ENCODE results near the gene ZNF248. TPM values are rescaled to one million over a fixed set of nuclear protein-coding genes. Genes with fewer than 3 reads are reported as not detected.

The ZNF248 gene
- total RNA-seq, 3 donors from 2014 or later (not counting 1 experiment from before 2014, with no cell fraction given): 2.8 to 6.3 (median 5.1) TPM

GRCh38 chr10:37895674-37896073 is 38.3 kb upstream of the ZNF248 start:
- peaks cover 30% of the 10 kb centered on the region for H3K36me3 Mint-ChIP-seq
- TF ChIP-seq CTCF (IDR thresholded peaks at IDR 0.05): no peak
- no peaks in the 10 kb centered on the region for H3K4me1 ChIP-seq (ENCODE audit: control insufficient read depth, insufficient read depth, low read length)
- H3K9me3 Mint-ChIP-seq: peaks cover 9 to 27% of the 10 kb centered on the region in 2 donors
- H3K36me3 ChIP-seq (ENCODE audit: control insufficient read depth, insufficient read depth, low read length): no peaks in the 10 kb centered on the region
- H3K9me3 ChIP-seq (ENCODE audit: control insufficient read depth, insufficient read depth, low read length): peaks cover 6% of the 10 kb centered on the region
- no peaks in the 10 kb centered on the region for H3K27me3 Mint-ChIP-seq (ENCODE audit: low read depth in 2 of 2)
- H3K27ac Mint-ChIP-seq: no peak overlapping the region
- H3K4me1 Mint-ChIP-seq: no peaks in the 10 kb centered on the region
- DNase-seq (no peak), ATAC-seq (no peak)
- no peak overlapping the region for H3K27ac ChIP-seq (ENCODE audit: low read length)
- H3K27me3 ChIP-seq (ENCODE audit: control insufficient read depth, insufficient read depth, low read length): no peaks in the 10 kb centered on the region
- H3K4me3 ChIP-seq (ENCODE audit: low read length): no peak overlapping the region
- no peak overlapping the region for H3K4me3 Mint-ChIP-seq
- WGBS (ENCODE audit: insufficient coverage): 83% methylated on average over 1 of the region's 3 CpGs
- intact Hi-C loops (cut with micrococcal nuclease): no loop called here

- Histone ChIP-seq H3K27ac (ENCODE audit: low read length) (no peak overlapping the region), H3K27me3 (ENCODE audit: control insufficient read depth, insufficient read depth, low read length) (no peaks in the 10 kb centered on the region), H3K4me1 (ENCODE audit: control insufficient read depth, insufficient read depth, low read length) (no peaks in the 10 kb centered on the region), H3K36me3 (ENCODE audit: control insufficient read depth, insufficient read depth, low read length) (no peaks in the 10 kb centered on the region), H3K9me3 (ENCODE audit: control insufficient read depth, insufficient read depth, low read length) (no peaks in the 10 kb centered on the region), H3K4me3 (ENCODE audit: low read length) (no peak overlapping the region)
- H3K36me3 Mint-ChIP-seq: peaks cover 7% of the 10 kb centered on the region
- intact Hi-C loops (cut with micrococcal nuclease): no loop called here
- no peak for TF ChIP-seq CTCF (IDR thresholded peaks at IDR 0.05)
- no peak overlapping the region for H3K4me3 Mint-ChIP-seq
- H3K4me1 Mint-ChIP-seq: no peaks in the 10 kb centered on the region
- H3K27me3 Mint-ChIP-seq (ENCODE audit: low read depth in 2 of 2): no peaks in the 10 kb centered on the region
- no peak for DNase-seq
- no peak overlapping the region for H3K27ac Mint-ChIP-seq
- H3K9me3 Mint-ChIP-seq: peaks cover 11 to 16% of the 10 kb centered on the region in 2 donors
- no peak for ATAC-seq
Measured at GRCh38 chr10:37885850-37886249, 28.4 kb upstream of the ZNF248 start.

- no peaks in the 10 kb centered on the region for H3K9me3 Mint-ChIP-seq
- DNase-seq (no peak), ATAC-seq (no peak)
- H3K9me3 ChIP-seq (ENCODE audit: control insufficient read depth, insufficient read depth, low read length): no peaks in the 10 kb centered on the region
- H3K36me3 ChIP-seq (ENCODE audit: control insufficient read depth, insufficient read depth, low read length): no peaks in the 10 kb centered on the region
- H3K27me3 ChIP-seq (ENCODE audit: control insufficient read depth, insufficient read depth, low read length): no peaks in the 10 kb centered on the region
- H3K27ac ChIP-seq (ENCODE audit: low read length): no peak overlapping the region
- no peak for TF ChIP-seq CTCF (IDR thresholded peaks at IDR 0.05)
- H3K4me3 ChIP-seq (ENCODE audit: low read length): no peak overlapping the region
- H3K4me1 ChIP-seq (ENCODE audit: control insufficient read depth, insufficient read depth, low read length): no peaks in the 10 kb centered on the region
- no peak overlapping the region for H3K27ac Mint-ChIP-seq
- WGBS (ENCODE audit: insufficient coverage): 77% methylated on average over 3 of the region's 4 CpGs
- no peaks in the 10 kb centered on the region for H3K27me3 Mint-ChIP-seq (ENCODE audit: low read depth in 2 of 2)
- no peak overlapping the region for H3K4me3 Mint-ChIP-seq
- intact Hi-C loops (cut with micrococcal nuclease): no loop called here
- no peaks in the 10 kb centered on the region for H3K36me3 Mint-ChIP-seq
- no peaks in the 10 kb centered on the region for H3K4me1 Mint-ChIP-seq
Measured at GRCh38 chr10:37872955-37873354, 15.5 kb upstream of the ZNF248 start.

- H3K9me3 Mint-ChIP-seq: no peaks in the 10 kb centered on the region
- intact Hi-C loops (cut with micrococcal nuclease): no loop called here
- H3K4me1 Mint-ChIP-seq: no peaks in the 10 kb centered on the region
- no peaks in the 10 kb centered on the region for H3K36me3 ChIP-seq (ENCODE audit: control insufficient read depth, insufficient read depth, low read length)
- no peak for TF ChIP-seq CTCF (IDR thresholded peaks at IDR 0.05)
- ATAC-seq (no peak), DNase-seq (no peak)
- H3K36me3 Mint-ChIP-seq: no peaks in the 10 kb centered on the region
- H3K9me3 ChIP-seq (ENCODE audit: control insufficient read depth, insufficient read depth, low read length): no peaks in the 10 kb centered on the region
- no peak overlapping the region for H3K4me3 ChIP-seq (ENCODE audit: low read length)
- no peaks in the 10 kb centered on the region for H3K27me3 ChIP-seq (ENCODE audit: control insufficient read depth, insufficient read depth, low read length)
- H3K4me3 Mint-ChIP-seq: no peak overlapping the region
- 87% methylated on average over 5 of the region's 5 CpGs for WGBS (ENCODE audit: insufficient coverage)
- no peak overlapping the region for H3K27ac Mint-ChIP-seq
- no peaks in the 10 kb centered on the region for H3K27me3 Mint-ChIP-seq (ENCODE audit: low read depth in 2 of 2)
- H3K27ac ChIP-seq (ENCODE audit: low read length): no peak overlapping the region
- no peaks in the 10 kb centered on the region for H3K4me1 ChIP-seq (ENCODE audit: control insufficient read depth, insufficient read depth, low read length)
Measured at GRCh38 chr10:37872283-37872682, 14.9 kb upstream of the ZNF248 start.
